ENCODE measurements around the gene DUSP22. TPM values are rescaled to one million over a fixed set of nuclear protein-coding genes. Genes with fewer than 3 reads are reported as not detected.

Gene DUSP22
- total RNA-seq, 1 experiment from 2014 or later, result 25.0 TPM

- Mint-ChIP-seq H3K27ac (peak overlapping the region in 1 of 3 experiments; percentile 4; a peak in 2 of 7 replicates), H3K27me3 (ENCODE audit: low read depth) (no peaks in the 10 kb centered on the region; the same call in 1 of the 2 replicates), H3K36me3 (ENCODE audit: insufficient read depth in 1 of 3, low read depth in 3 of 3) (peaks cover 11 to 19% (median 15%) of the 10 kb centered on the region in 3 experiments; a peak in 5 of 7 replicates), H3K4me1 (peaks cover 3 to 6% of the 10 kb centered on the region in 2 experiments), H3K4me3 (no peak overlapping the region; a peak in 1 of 5 replicates), H3K9me3 (peaks cover 0 to 24% of the 10 kb centered on the region in 2 experiments)
- H3K27ac ChIP-seq (ENCODE audit: insufficient read length, low read depth, low read length), result no peak overlapping the region
- peaks cover 60% of the 10 kb centered on the region for H3K9me3 ChIP-seq (ENCODE audit: control insufficient read depth, low read depth, low read length)
- no peak overlapping the region for H3K4me2 ChIP-seq (ENCODE audit: insufficient read depth, insufficient read length, low read length)
- H2BK20ac ChIP-seq (ENCODE audit: low read depth, low read length, poor library complexity, severe bottlenecking), result no peak overlapping the region
- no peak overlapping the region for H3K23ac ChIP-seq (ENCODE audit: insufficient read length, low read depth, low read length)
- no peak overlapping the region for H4K5ac ChIP-seq (ENCODE audit: insufficient read length, low read depth, low read length)
- H2AFZ ChIP-seq (ENCODE audit: low read length), result no peak overlapping the region
- TF ChIP-seq, protein P1, sequence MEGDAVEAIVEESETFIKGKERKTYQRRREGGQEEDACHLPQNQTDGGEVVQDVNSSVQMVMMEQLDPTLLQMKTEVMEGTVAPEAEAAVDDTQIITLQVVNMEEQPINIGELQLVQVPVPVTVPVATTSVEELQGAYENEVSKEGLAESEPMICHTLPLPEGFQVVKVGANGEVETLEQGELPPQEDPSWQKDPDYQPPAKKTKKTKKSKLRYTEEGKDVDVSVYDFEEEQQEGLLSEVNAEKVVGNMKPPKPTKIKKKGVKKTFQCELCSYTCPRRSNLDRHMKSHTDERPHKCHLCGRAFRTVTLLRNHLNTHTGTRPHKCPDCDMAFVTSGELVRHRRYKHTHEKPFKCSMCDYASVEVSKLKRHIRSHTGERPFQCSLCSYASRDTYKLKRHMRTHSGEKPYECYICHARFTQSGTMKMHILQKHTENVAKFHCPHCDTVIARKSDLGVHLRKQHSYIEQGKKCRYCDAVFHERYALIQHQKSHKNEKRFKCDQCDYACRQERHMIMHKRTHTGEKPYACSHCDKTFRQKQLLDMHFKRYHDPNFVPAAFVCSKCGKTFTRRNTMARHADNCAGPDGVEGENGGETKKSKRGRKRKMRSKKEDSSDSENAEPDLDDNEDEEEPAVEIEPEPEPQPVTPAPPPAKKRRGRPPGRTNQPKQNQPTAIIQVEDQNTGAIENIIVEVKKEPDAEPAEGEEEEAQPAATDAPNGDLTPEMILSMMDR (conservative IDR thresholded peaks at IDR 0.05), result no peak
- H2BK12ac ChIP-seq (ENCODE audit: insufficient read length, low read depth, low read length), result no peak overlapping the region
- no peaks in the 10 kb centered on the region for H3K79me1 ChIP-seq (ENCODE audit: insufficient read depth, low read depth, low read length, poor library complexity, severe bottlenecking)
- no peak overlapping the region for H4K91ac ChIP-seq (ENCODE audit: insufficient read length, low read depth, low read length)
- no CpG with 5 or more reads among the region's 10 CpGs for WGBS (ENCODE audit: extremely low coverage, insufficient read length, low lambda C conversion rate)
- no peaks in the 10 kb centered on the region for H3K23me2 ChIP-seq (ENCODE audit: insufficient read length, low read depth, low read length, poor library complexity, severe bottlenecking)
- no peak overlapping the region for H3K56ac ChIP-seq (ENCODE audit: insufficient read length, low read depth, low read length)
- H2AK5ac ChIP-seq (ENCODE audit: insufficient read length, low read length), result no peak overlapping the region
- H3T11ph ChIP-seq (ENCODE audit: low read length), result no peak overlapping the region
- no peak overlapping the region for H4K8ac ChIP-seq (replicated peaks; ENCODE audit: insufficient read length, low read depth, low read length)
- H3K4ac ChIP-seq (ENCODE audit: low read depth, low read length), result no peak overlapping the region
- no peak overlapping the region for H3K18ac ChIP-seq (ENCODE audit: insufficient read length, low read depth, low read length)
- H2BK120ac ChIP-seq (ENCODE audit: low read depth, low read length, poor library complexity, severe bottlenecking), result no peak overlapping the region
- H2BK15ac ChIP-seq (ENCODE audit: low read depth, low read length), result no peak overlapping the region
- no peak overlapping the region for H3K9ac ChIP-seq (ENCODE audit: extremely low read depth, insufficient read length, low read length)
- DNase-seq, result no peak
- H3K79me2 ChIP-seq (ENCODE audit: insufficient read depth, low read length), result no peaks in the 10 kb centered on the region
- no peak overlapping the region for H3K14ac ChIP-seq (ENCODE audit: insufficient read depth, low read length)
- H2BK5ac ChIP-seq (ENCODE audit: insufficient read length, low read length), result no peak overlapping the region
- H4K20me1 ChIP-seq (ENCODE audit: control insufficient read depth, insufficient read depth, insufficient read length), result no peaks in the 10 kb centered on the region
- H3K4me1 ChIP-seq (ENCODE audit: insufficient read depth, low read length), result no peaks in the 10 kb centered on the region
- H3K27me3 ChIP-seq (ENCODE audit: insufficient read depth, low read length), result no peaks in the 10 kb centered on the region
These were observed 35.3 kb downstream of the DUSP22 start for GRCh38 chr6:327538-328116.

Data from H9 (cell line).